ENCODE results near the gene PLEKHF1.

Gene PLEKHF1

DNA sequence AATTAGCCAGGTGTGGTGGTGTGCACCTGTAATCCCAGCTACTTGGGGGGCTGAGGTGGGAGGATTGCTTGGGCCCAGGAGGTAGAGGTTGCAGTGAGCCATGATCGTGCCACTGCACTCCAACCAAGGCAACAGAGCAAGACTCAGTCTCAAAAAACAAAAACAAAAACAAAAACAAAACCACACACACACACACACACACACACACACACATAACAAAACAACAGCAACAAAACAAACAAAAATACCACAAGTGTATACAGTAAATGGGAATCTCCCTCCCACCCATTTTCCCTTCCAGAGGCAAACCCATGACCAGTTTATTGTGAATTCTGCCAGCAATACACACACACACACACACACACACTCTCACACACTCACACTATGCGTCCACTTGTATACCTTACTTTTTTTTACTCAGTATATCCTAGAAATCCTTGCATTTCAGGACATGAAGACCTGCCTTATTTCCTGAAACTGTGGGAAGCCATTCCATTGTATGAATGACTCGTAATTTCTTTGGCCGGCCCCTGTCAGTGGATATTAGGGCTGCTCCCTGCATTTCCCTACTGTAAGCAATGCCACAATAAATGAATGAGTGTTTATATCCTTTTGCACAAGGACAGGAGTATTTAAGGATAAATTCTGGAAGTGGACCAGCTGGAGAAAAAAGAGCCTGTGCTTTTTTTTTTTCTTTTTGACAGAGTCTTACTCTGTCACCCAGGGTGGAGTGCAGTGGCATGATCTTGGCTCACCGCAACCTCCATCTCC, 6.9 kb upstream of the PLEKHF1 start:
- no peak overlapping the region for H3K27ac ChIP-seq (replicated peaks)
- H3K4me3 ChIP-seq (replicated peaks; ENCODE audit: insufficient read depth, low read length): no peak overlapping the region
- DNase-seq (ENCODE audit: low read depth in 1 of 2, low spot score in 1 of 2): no peak
- no peak for TF ChIP-seq POLR2AphosphoS5 (IDR thresholded peaks at IDR 0.05; ENCODE audit: low read depth)
- no peak for TF ChIP-seq GABPA (IDR thresholded peaks at IDR 0.05; ENCODE audit: low read depth)
- no peak for TF ChIP-seq SPI1 (IDR thresholded peaks at IDR 0.05; ENCODE audit: borderline replicate concordance, low read depth)
- TF ChIP-seq, protein P1, sequence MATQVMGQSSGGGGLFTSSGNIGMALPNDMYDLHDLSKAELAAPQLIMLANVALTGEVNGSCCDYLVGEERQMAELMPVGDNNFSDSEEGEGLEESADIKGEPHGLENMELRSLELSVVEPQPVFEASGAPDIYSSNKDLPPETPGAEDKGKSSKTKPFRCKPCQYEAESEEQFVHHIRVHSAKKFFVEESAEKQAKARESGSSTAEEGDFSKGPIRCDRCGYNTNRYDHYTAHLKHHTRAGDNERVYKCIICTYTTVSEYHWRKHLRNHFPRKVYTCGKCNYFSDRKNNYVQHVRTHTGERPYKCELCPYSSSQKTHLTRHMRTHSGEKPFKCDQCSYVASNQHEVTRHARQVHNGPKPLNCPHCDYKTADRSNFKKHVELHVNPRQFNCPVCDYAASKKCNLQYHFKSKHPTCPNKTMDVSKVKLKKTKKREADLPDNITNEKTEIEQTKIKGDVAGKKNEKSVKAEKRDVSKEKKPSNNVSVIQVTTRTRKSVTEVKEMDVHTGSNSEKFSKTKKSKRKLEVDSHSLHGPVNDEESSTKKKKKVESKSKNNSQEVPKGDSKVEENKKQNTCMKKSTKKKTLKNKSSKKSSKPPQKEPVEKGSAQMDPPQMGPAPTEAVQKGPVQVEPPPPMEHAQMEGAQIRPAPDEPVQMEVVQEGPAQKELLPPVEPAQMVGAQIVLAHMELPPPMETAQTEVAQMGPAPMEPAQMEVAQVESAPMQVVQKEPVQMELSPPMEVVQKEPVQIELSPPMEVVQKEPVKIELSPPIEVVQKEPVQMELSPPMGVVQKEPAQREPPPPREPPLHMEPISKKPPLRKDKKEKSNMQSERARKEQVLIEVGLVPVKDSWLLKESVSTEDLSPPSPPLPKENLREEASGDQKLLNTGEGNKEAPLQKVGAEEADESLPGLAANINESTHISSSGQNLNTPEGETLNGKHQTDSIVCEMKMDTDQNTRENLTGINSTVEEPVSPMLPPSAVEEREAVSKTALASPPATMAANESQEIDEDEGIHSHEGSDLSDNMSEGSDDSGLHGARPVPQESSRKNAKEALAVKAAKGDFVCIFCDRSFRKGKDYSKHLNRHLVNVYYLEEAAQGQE (IDR thresholded peaks at IDR 0.05; ENCODE audit: insufficient replicate concordance, low read depth): no peak
- TF ChIP-seq, protein P2, sequence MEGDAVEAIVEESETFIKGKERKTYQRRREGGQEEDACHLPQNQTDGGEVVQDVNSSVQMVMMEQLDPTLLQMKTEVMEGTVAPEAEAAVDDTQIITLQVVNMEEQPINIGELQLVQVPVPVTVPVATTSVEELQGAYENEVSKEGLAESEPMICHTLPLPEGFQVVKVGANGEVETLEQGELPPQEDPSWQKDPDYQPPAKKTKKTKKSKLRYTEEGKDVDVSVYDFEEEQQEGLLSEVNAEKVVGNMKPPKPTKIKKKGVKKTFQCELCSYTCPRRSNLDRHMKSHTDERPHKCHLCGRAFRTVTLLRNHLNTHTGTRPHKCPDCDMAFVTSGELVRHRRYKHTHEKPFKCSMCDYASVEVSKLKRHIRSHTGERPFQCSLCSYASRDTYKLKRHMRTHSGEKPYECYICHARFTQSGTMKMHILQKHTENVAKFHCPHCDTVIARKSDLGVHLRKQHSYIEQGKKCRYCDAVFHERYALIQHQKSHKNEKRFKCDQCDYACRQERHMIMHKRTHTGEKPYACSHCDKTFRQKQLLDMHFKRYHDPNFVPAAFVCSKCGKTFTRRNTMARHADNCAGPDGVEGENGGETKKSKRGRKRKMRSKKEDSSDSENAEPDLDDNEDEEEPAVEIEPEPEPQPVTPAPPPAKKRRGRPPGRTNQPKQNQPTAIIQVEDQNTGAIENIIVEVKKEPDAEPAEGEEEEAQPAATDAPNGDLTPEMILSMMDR (IDR thresholded peaks at IDR 0.05; ENCODE audit: insufficient read depth, low read length): no peak
- H3K27me3 ChIP-seq (ENCODE audit: insufficient read depth, poor library complexity, severe bottlenecking): no peaks in the 10 kb centered on the region

DNA sequence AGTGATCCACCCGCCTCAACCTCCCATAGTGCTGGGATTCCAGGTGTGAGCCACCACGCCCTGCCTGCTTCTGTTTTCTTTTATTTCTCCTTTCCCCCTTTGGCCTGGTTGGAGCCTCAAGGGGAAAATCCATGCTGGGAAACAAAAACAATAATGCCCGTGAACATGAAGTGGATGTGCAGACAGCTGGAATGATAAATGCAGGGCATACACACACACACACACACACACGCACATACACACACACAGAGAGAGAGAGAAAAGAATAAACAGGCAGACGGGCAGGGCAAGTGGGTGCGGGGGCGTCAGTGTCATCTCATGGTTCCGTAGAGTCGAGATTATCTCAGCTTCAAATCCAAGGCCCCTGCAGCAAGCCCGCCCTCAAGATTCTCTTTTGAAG, 4.4 kb upstream of the PLEKHF1 start:
- TF ChIP-seq, protein P1 (IDR thresholded peaks at IDR 0.05; ENCODE audit: insufficient replicate concordance, low read depth): no peak
- no peak for TF ChIP-seq GABPA (IDR thresholded peaks at IDR 0.05; ENCODE audit: low read depth)
- TF ChIP-seq, protein P2 (IDR thresholded peaks at IDR 0.05; ENCODE audit: insufficient read depth, low read length): no peak
- TF ChIP-seq SPI1 (IDR thresholded peaks at IDR 0.05; ENCODE audit: borderline replicate concordance, low read depth): no peak
- no peak for TF ChIP-seq POLR2AphosphoS5 (IDR thresholded peaks at IDR 0.05; ENCODE audit: low read depth)
- no peak for DNase-seq (ENCODE audit: low read depth in 1 of 2, low spot score in 1 of 2)
- Histone ChIP-seq H3K4me3 (replicated peaks; ENCODE audit: insufficient read depth, low read length) (no peak overlapping the region), H3K27me3 (ENCODE audit: insufficient read depth, poor library complexity, severe bottlenecking) (no peaks in the 10 kb centered on the region), H3K27ac (replicated peaks) (no peak overlapping the region)

DNA sequence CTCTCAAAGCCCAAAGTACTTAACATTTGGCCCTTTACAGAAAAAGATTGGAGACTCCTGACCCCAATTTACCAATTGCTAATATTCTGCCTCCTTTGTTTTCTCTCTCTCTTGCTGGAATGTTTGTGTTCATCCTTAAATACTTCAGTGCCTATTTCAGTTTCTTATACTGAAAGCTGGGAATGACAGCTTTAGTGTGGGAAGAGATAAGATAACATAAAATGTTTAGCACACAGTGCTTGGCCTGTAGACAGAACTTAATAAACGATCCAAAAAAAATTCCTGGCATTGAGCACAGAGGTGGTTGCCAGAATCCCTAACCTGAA, 3.0 kb upstream of the PLEKHF1 start:
- no peak overlapping the region for H3K4me3 ChIP-seq (replicated peaks; ENCODE audit: insufficient read depth, low read length)
- TF ChIP-seq SPI1 (IDR thresholded peaks at IDR 0.05; ENCODE audit: borderline replicate concordance, low read depth): no peak
- TF ChIP-seq, protein P1 (IDR thresholded peaks at IDR 0.05; ENCODE audit: insufficient replicate concordance, low read depth): no peak
- TF ChIP-seq POLR2AphosphoS5 (IDR thresholded peaks at IDR 0.05; ENCODE audit: low read depth): no peak
- no peak for TF ChIP-seq GABPA (IDR thresholded peaks at IDR 0.05; ENCODE audit: low read depth)
- TF ChIP-seq, protein P2 (IDR thresholded peaks at IDR 0.05; ENCODE audit: insufficient read depth, low read length): no peak
- H3K27ac ChIP-seq (replicated peaks): no peak overlapping the region
- peaks cover 3% of the 10 kb centered on the region for H3K27me3 ChIP-seq (ENCODE audit: insufficient read depth, poor library complexity, severe bottlenecking)
- no peak for DNase-seq (ENCODE audit: low read depth in 1 of 2, low spot score in 1 of 2)
